Naive thymus-derived CD8-positive, alpha-beta T cell (primary cell): Measurements from ENCODE around the gene HNRNPF. TPM values are rescaled to one million over a fixed set of nuclear protein-coding genes. Genes with fewer than 3 reads are reported as not detected.

Experiments used
- ATAC-seq, 2 donors: fragments of 150-1000 bp; cut with Tn5 transposase in 1 of 2; sonication (Bioruptor Pico), chemical (Tn5 transposase) in 1 of 2; 1 replicate in 1 of 2; 2 replicates in 1 of 2; pipeline ENCODE4 v1.10.0; 2021; ENCODE audit warnings: mild to moderate bottlenecking in 2 of 2, moderate library complexity in 2 of 2
- POLR2A ChIA-PET: fragments of 350-600 bp; sonication (Branson Sonifier 250); formaldehyde crosslinking; loops from one replicate; lab custom pipeline; 2021; ENCODE audit warnings: antibody characterized with exemption; lab: Charles Lee
- DNase-seq, 10 donors: peaks; one replicate each; pipeline versions ENCODE4 v3.0.0 to v3.0.0-alpha.2; 2020 to 2022
- H3K27ac Mint-ChIP-seq, 10 donors: one replicate each; pipeline ENCODE4 v1.8.0; 2020 to 2022; ENCODE audit warnings: mild to moderate bottlenecking in 10 of 10, mixed read lengths in 10 of 10, moderate library complexity in 4 of 10, inconsistent platforms in 1 of 10
- H3K27me3 Mint-ChIP-seq, 5 donors: one replicate each; pipeline ENCODE4 v1.8.0; 2021 to 2022; ENCODE audit warnings: mixed read lengths in 5 of 5
- H3K36me3 Mint-ChIP-seq, 3 donors: one replicate each; pipeline ENCODE4 v1.8.0; 2020 to 2022; ENCODE audit warnings: mixed read lengths in 3 of 3, mild to moderate bottlenecking in 2 of 3, inconsistent platforms in 1 of 3
- H3K4me1 Mint-ChIP-seq, 4 donors: one replicate each; pipeline ENCODE4 v1.8.0; 2021 to 2022; ENCODE audit warnings: mixed read lengths in 4 of 4
- H3K4me3 Mint-ChIP-seq, 10 donors: one replicate each; pipeline ENCODE4 v1.8.0; 2020 to 2022; ENCODE audit warnings: mild to moderate bottlenecking in 10 of 10, mixed read lengths in 10 of 10, moderate library complexity in 6 of 10, inconsistent platforms in 1 of 10
- H3K9me3 Mint-ChIP-seq, 9 donors: one replicate each; pipeline ENCODE4 v1.8.0; 2020 to 2022; ENCODE audit warnings: mixed read lengths in 9 of 9, mild to moderate bottlenecking in 3 of 9, inconsistent platforms in 1 of 9, moderate library complexity in 1 of 9
- polyA plus RNA-seq, 3 donors: library from polyadenylated mRNA; unstranded; fragments of 300-500 nt; fragmentation: Illumina TruSeq; gene quantifications; one replicate each; pipeline ENCODE4 v1.2.3, GENCODE V29; 2021
- total RNA-seq, 8 experiments: library from RNA in 2 of 8; stranded (reverse) in 2 of 8; gene quantifications; one replicate each; pipeline ENCODE4 v1.2.3 and lab custom pipeline; 2021 to 2026

HNRNPF gene
- total and polyA plus RNA-seq, 5 experiments from 2014 or later: 155 to 202 (median 168) TPM

- Mint-ChIP-seq H3K27me3 (no peaks in the 10 kb centered on the region), H3K27ac (peak overlapping the region in 1 of 10 donors; percentile 59)
- POLR2A ChIA-PET: interaction anchor here (1.6 kb wide), 1 partner anchor 10 kb away, joined by 3 read pairs; no protein-coding TSS in a partner anchor
Observed at GRCh38 chr10:43372765-43373361, 36.1 kb downstream of the HNRNPF start.

GRCh38 chr10:43371418-43371817, 37.6 kb downstream of the HNRNPF start, which contains the start of gene FXYD4:
Gene FXYD4 (plus strand): TSS chr10:43371636. CDS start chr10:43373747, 2,111 bp downstream.
- Mint-ChIP-seq H3K9me3 (no peaks in the 10 kb centered on the region), H3K4me3 (no peak within 1 kb of the TSS), H3K36me3 (no peaks in the 10 kb centered on the region), H3K27me3 (peaks cover 0 to 2% (median 0%) of the 10 kb centered on the region in 5 donors), H3K4me1 (peaks cover 5 to 16% (median 12%) of the 10 kb centered on the region in 4 donors), H3K27ac (no peak within 1 kb of the TSS)
- DNase-seq (peak in 1 of 10 donors; percentile 37), ATAC-seq (no peak)
- POLR2A ChIA-PET: interaction anchor here (0.6 to 1.6 kb wide), 2 partner anchors 9 to 40 kb away, joined by 3 read pairs; no protein-coding TSS in a partner anchor

More at GRCh38 chr10:43372765-43373361, 36.1 kb downstream of the HNRNPF start:
- peaks cover 5 to 16% (median 12%) of the 10 kb centered on the region in 4 donors for H3K4me1 Mint-ChIP-seq
- DNase-seq (peak in 1 of 10 donors; percentile 7), ATAC-seq (no peak)
- no peaks in the 10 kb centered on the region for H3K36me3 Mint-ChIP-seq
- no peak overlapping the region for H3K4me3 Mint-ChIP-seq
- H3K9me3 Mint-ChIP-seq: no peaks in the 10 kb centered on the region

GRCh38 chr10:43370671-43371215, 38.2 kb downstream of the HNRNPF start:
- DNase-seq (peak in 1 of 10 donors; percentile 32), ATAC-seq (no peak)
- Mint-ChIP-seq H3K4me1 (peaks cover 5 to 16% (median 12%) of the 10 kb centered on the region in 4 donors), H3K27me3 (peaks cover 0 to 2% (median 0%) of the 10 kb centered on the region in 5 donors), H3K27ac (no peak overlapping the region), H3K9me3 (no peaks in the 10 kb centered on the region), H3K4me3 (no peak overlapping the region), H3K36me3 (no peaks in the 10 kb centered on the region)
- POLR2A ChIA-PET: interaction anchor here (0.6 kb wide), 1 partner anchor 92 kb away, joined by 4 read pairs; no protein-coding TSS in a partner anchor

- Mint-ChIP-seq H3K9me3 (no peaks in the 10 kb centered on the region), H3K4me1 (peaks cover 5 to 16% (median 12%) of the 10 kb centered on the region in 4 donors), H3K36me3 (no peaks in the 10 kb centered on the region), H3K4me3 (no peak overlapping the region), H3K27ac (peak overlapping the region in 2 of 10 donors; percentile 34 to 60), H3K27me3 (peaks cover 0 to 2% (median 0%) of the 10 kb centered on the region in 5 donors)
- peak in 1 of 10 donors; percentile 21 for DNase-seq
- POLR2A ChIA-PET: no interaction called here
- no peak for ATAC-seq
Observed at GRCh38 chr10:43369921-43370320, 39.1 kb downstream of the HNRNPF start.

GRCh38 chr10:43365001-43365400, 44.0 kb downstream of the HNRNPF start:
- POLR2A ChIA-PET: interaction anchor here (0.6 to 0.9 kb wide), 2 partner anchors 17 to 33 kb away, joined by 4 read pairs; no protein-coding TSS in a partner anchor
- Mint-ChIP-seq H3K4me3 (no peak overlapping the region), H3K27me3 (peaks cover 0 to 2% (median 0%) of the 10 kb centered on the region in 5 donors), H3K4me1 (peaks cover 13 to 29% (median 28%) of the 10 kb centered on the region in 4 donors), H3K27ac (peak overlapping the region in 2 of 10 donors; percentile 7 to 10), H3K36me3 (no peaks in the 10 kb centered on the region), H3K9me3 (no peaks in the 10 kb centered on the region)
- no peak for DNase-seq
- ATAC-seq: no peak

GRCh38 chr10:43362191-43362839, 46.7 kb downstream of the HNRNPF start:
- H3K27me3 Mint-ChIP-seq: peaks cover 0 to 2% (median 0%) of the 10 kb centered on the region in 5 donors

GRCh38 chr10:43361547-43362190, 47.3 kb downstream of the HNRNPF start:
- H3K4me3 Mint-ChIP-seq: peak overlapping the region; percentile 84 to 100 (median 97)
- ATAC-seq (peak; percentile 13 to 17), DNase-seq (peak in 2 of 10 donors; percentile 7 to 10)
- POLR2A ChIA-PET: interaction anchor here (0.5 to 3.1 kb wide), 14 partner anchors 10 to 287 kb away, joined by 3 to 19 read pairs (median 3); partner anchors contain the start of genes CSGALNACT2, HNRNPF, ZNF32 and ZNF487
- H3K27ac Mint-ChIP-seq: peak overlapping the region; percentile 95 to 99 (median 97)
- no peaks in the 10 kb centered on the region for H3K36me3 Mint-ChIP-seq
- no peaks in the 10 kb centered on the region for H3K9me3 Mint-ChIP-seq
- H3K27me3 Mint-ChIP-seq: peaks cover 0 to 2% (median 0%) of the 10 kb centered on the region in 5 donors
- peaks cover 15 to 31% (median 30%) of the 10 kb centered on the region in 4 donors for H3K4me1 Mint-ChIP-seq

More at GRCh38 chr10:43362191-43362839, 46.7 kb downstream of the HNRNPF start:
- Mint-ChIP-seq H3K9me3 (no peaks in the 10 kb centered on the region), H3K4me1 (peaks cover 15 to 31% (median 30%) of the 10 kb centered on the region in 4 donors), H3K36me3 (no peaks in the 10 kb centered on the region), H3K27ac (peak overlapping the region; percentile 95 to 99 (median 97)), H3K4me3 (peak overlapping the region; percentile 84 to 100 (median 97))
- DNase-seq (peak; percentile 91 to 99 (median 96)), ATAC-seq (peak; percentile 97 to 98)
- POLR2A ChIA-PET: interaction anchor here (0.6 to 3.1 kb wide), 14 partner anchors 10 to 287 kb away, joined by 3 to 19 read pairs (median 3); partner anchors contain the start of genes CSGALNACT2, FXYD4, HNRNPF and ZNF32

GRCh38 chr10:43360086-43360485, 48.9 kb downstream of the HNRNPF start:
- POLR2A ChIA-PET: interaction anchor here (0.8 to 1.4 kb wide), 4 partner anchors 8 to 66 kb away, joined by 3 to 4 read pairs (median 3); no protein-coding TSS in a partner anchor
- H3K4me3 Mint-ChIP-seq: peak overlapping the region; percentile 29 to 100 (median 56)
- H3K27me3 Mint-ChIP-seq: no peaks in the 10 kb centered on the region
- H3K9me3 Mint-ChIP-seq: no peaks in the 10 kb centered on the region
- ATAC-seq (no peak), DNase-seq (no peak)
- peaks cover 15 to 36% (median 32%) of the 10 kb centered on the region in 4 donors for H3K4me1 Mint-ChIP-seq
- peak overlapping the region; percentile 20 to 99 (median 87) for H3K27ac Mint-ChIP-seq
- no peaks in the 10 kb centered on the region for H3K36me3 Mint-ChIP-seq

GRCh38 chr10:43355749-43356371, 53.1 kb downstream of the HNRNPF start:
- peaks cover 0 to 2% (median 1%) of the 10 kb centered on the region in 5 donors for H3K27me3 Mint-ChIP-seq
- DNase-seq (no peak), ATAC-seq (no peak)
- no peaks in the 10 kb centered on the region for H3K9me3 Mint-ChIP-seq
- H3K36me3 Mint-ChIP-seq: no peaks in the 10 kb centered on the region
- peak overlapping the region in 4 of 10 donors; percentile 15 to 63 (median 44) for H3K27ac Mint-ChIP-seq
- H3K4me1 Mint-ChIP-seq: peaks cover 6 to 16% (median 11%) of the 10 kb centered on the region in 4 donors
- POLR2A ChIA-PET: interaction anchor here (1.3 kb wide), 1 partner anchor 68 kb away, joined by 3 read pairs; no protein-coding TSS in a partner anchor
- no peak overlapping the region for H3K4me3 Mint-ChIP-seq

- Mint-ChIP-seq H3K27ac (peak overlapping the region in 1 of 10 donors; percentile 32), H3K4me3 (no peak overlapping the region), H3K4me1 (peaks cover 5 to 15% (median 11%) of the 10 kb centered on the region in 4 donors), H3K9me3 (no peaks in the 10 kb centered on the region), H3K36me3 (no peaks in the 10 kb centered on the region), H3K27me3 (peaks cover 0 to 11% (median 9%) of the 10 kb centered on the region in 5 donors)
- no peak for ATAC-seq
- POLR2A ChIA-PET: no interaction called here
- no peak for DNase-seq
Observed at GRCh38 chr10:43354879-43355380, 54.1 kb downstream of the HNRNPF start.

GRCh38 chr10:43354330-43354635, 54.7 kb downstream of the HNRNPF start:
- DNase-seq (no peak), ATAC-seq (no peak)
- Mint-ChIP-seq H3K9me3 (no peaks in the 10 kb centered on the region), H3K36me3 (no peaks in the 10 kb centered on the region), H3K27me3 (peaks cover 0 to 17% (median 9%) of the 10 kb centered on the region in 5 donors), H3K27ac (no peak overlapping the region), H3K4me1 (peaks cover 4 to 14% (median 9%) of the 10 kb centered on the region in 4 donors), H3K4me3 (no peak overlapping the region)
- POLR2A ChIA-PET: no interaction called here
